Keratinocyte (primary cell): ENCODE results near the gene SCN4A. TPM values are rescaled to one million over a fixed set of nuclear protein-coding genes. Genes with fewer than 3 reads are reported as not detected.

Source experiments
- DNase-seq: peaks from one replicate; pipeline ENCODE4 v3.0.0-alpha.2; 2011; ENCODE audit warnings: low read depth, missing footprints, low spot score
- FAIRE-seq: peaks from 2 replicates; lab custom pipeline; 2011; peaks lifted over from hg19 to GRCh38; lab: Jason Lieb, UNC
- H2AFZ ChIP-seq: 2 replicates; pipeline ENCODE4 v1.6.0; 2012; ENCODE audit warnings: low read length, control low read depth, inconsistent platforms; ENCODE audit not compliant: control insufficient read depth
- H3K27ac ChIP-seq: 2 replicates; pipeline ENCODE4 v1.5.1; 2011; ENCODE audit warnings: low read length; ENCODE audit not compliant: control insufficient read depth, insufficient read depth
- H3K27me3 ChIP-seq: 3 replicates; pipeline ENCODE4 v1.6.0; 2011; ENCODE audit warnings: low read length; ENCODE audit not compliant: control insufficient read depth, insufficient read depth; ENCODE audit errors: extremely low read depth
- H3K36me3 ChIP-seq, 2 experiments: 2 replicates in 1 of 2; 3 replicates in 1 of 2; pipeline ENCODE4 v1.5.1; 2011; ENCODE audit warnings: low read length in 2 of 2, mild to moderate bottlenecking in 1 of 2; ENCODE audit not compliant: control insufficient read depth in 2 of 2, insufficient read depth in 2 of 2; ENCODE audit errors: extremely low read depth in 1 of 2
- H3K4me1 ChIP-seq: 3 replicates; pipeline ENCODE4 v1.5.1; 2011; ENCODE audit warnings: low read length; ENCODE audit not compliant: control insufficient read depth, insufficient read depth; ENCODE audit errors: extremely low read depth
- H3K4me2 ChIP-seq: 3 replicates; pipeline ENCODE4 v1.6.0; 2011; ENCODE audit warnings: low read depth, low read length; ENCODE audit not compliant: control insufficient read depth, insufficient read depth; ENCODE audit errors: extremely low read depth
- H3K4me3 ChIP-seq, 3 experiments: fragments of 200-600 bp in 1 of 3; sonication (generic) in 1 of 3; 2 replicates in 2 of 3; 3 replicates in 1 of 3; pipeline ENCODE4 v1.5.1; 2011 to 2016; ENCODE audit warnings: low read length in 3 of 3, mild to moderate bottlenecking in 3 of 3, control low read depth in 2 of 3, inconsistent platforms in 1 of 3, low read depth in 1 of 3, mixed read lengths in 1 of 3, mixed run types in 1 of 3, moderate library complexity in 1 of 3; ENCODE audit not compliant: control insufficient read depth in 2 of 3, insufficient read depth in 2 of 3; ENCODE audit errors: extremely low read depth in 1 of 3
- H3K79me2 ChIP-seq: 2 replicates; pipeline ENCODE4 v1.6.0; 2012; ENCODE audit warnings: low read length; ENCODE audit not compliant: control insufficient read depth, insufficient read depth
- H3K9ac ChIP-seq: 3 replicates; pipeline ENCODE4 v1.6.0; 2011; ENCODE audit warnings: low read length; ENCODE audit not compliant: control insufficient read depth, insufficient read depth; ENCODE audit errors: extremely low read depth
- H3K9me1 ChIP-seq: 3 replicates; pipeline ENCODE4 v1.6.0; 2011; ENCODE audit warnings: low read length; ENCODE audit not compliant: control insufficient read depth, insufficient read depth; ENCODE audit errors: extremely low read depth
- H3K9me3 ChIP-seq: 2 replicates; pipeline ENCODE4 v1.5.1; 2012; ENCODE audit warnings: low read depth, low read length; ENCODE audit not compliant: control insufficient read depth
- H4K20me1 ChIP-seq: 3 replicates; pipeline ENCODE4 v1.6.0; 2011; ENCODE audit warnings: low read length; ENCODE audit not compliant: control insufficient read depth, insufficient read depth; ENCODE audit errors: extremely low read depth
- CTCF ChIP-seq, 3 experiments: IDR thresholded peaks in 1 of 3; conservative IDR thresholded peaks in 1 of 3; optimal IDR thresholded peaks in 1 of 3; 2 replicates in 2 of 3; 3 replicates in 1 of 3; pipeline versions ENCODE3 to v1.5.1; 2011; ENCODE audit warnings: low read length in 3 of 3, mild to moderate bottlenecking in 3 of 3, moderate library complexity in 2 of 3, control low read depth in 1 of 3, inconsistent platforms in 1 of 3; ENCODE audit not compliant: insufficient read depth in 2 of 3; ENCODE audit errors: extremely low read depth in 1 of 3
- EZH2 ChIP-seq: IDR thresholded peaks from one replicate; pipeline ENCODE4 v1.6.1; 2012; ENCODE audit warnings: inconsistent platforms, mild to moderate bottlenecking, low read length, moderate library complexity
- dilution Hi-C: fragments of 300-500 bp; cut with MboI; formaldehyde crosslinking; loops from one replicate; pipeline ENCODE4 v1.7.0; 2020; ENCODE audit warnings: low sequenced_read_pairs; ENCODE audit not compliant: extremely low pct_ligation_motif_present
- polyA plus RNA-seq, 5 experiments: library from polyadenylated mRNA; depleted of rRNA in 3 of 5; stranded (reverse) in 3 of 5; stranded (forward) in 1 of 5; unstranded in 1 of 5; fragments of >200 nt; gene quantifications; 1 replicate in 1 of 5; 2 replicates in 3 of 5; 3 replicates in 1 of 5; pipeline versions ENCODE4 v1.2.1 to v1.2.3, GENCODE V29; 2011 to 2012; ENCODE audit warnings: missing spikeins in 2 of 5, low read depth in 1 of 5, low replicate concordance in 1 of 5

Gene SCN4A
- polyA plus RNA-seq, 1 donor (not counting 4 experiments of a cell fraction or from before 2014, with no cell fraction given) = not detected

- Histone ChIP-seq H3K9ac (no peak overlapping the region), H3K79me2 (no peaks in the 10 kb centered on the region), H3K36me3 (no peaks in the 10 kb centered on the region), H2AFZ (no peak overlapping the region), H3K9me1 (no peaks in the 10 kb centered on the region), H3K27me3 (peaks cover 49% of the 10 kb centered on the region), H3K4me1 (peaks cover 4% of the 10 kb centered on the region), H3K4me3 (no peak overlapping the region), H3K9me3 (no peaks in the 10 kb centered on the region), H4K20me1 (no peaks in the 10 kb centered on the region), H3K27ac (no peak overlapping the region), H3K4me2 (no peak overlapping the region)
- DNase-seq (no peak), FAIRE-seq (no peak)
- dilution Hi-C loops = no loop called here
- no peak for TF ChIP-seq EZH2
- no peak for TF ChIP-seq CTCF (optimal IDR thresholded peaks at IDR 0.05 in 1 of 3, IDR thresholded peaks at IDR 0.05 in 1 of 3, conservative IDR thresholded peaks at IDR 0.05 in 1 of 3; ENCODE audit: extremely low read depth in 1 of 3, insufficient read depth in 2 of 3, low read length in 3 of 3)
These were observed 20.8 kb upstream of the SCN4A start for GRCh38 chr17:63993368-63993985.

GRCh38 chr17:63991611-63992010, 18.9 kb upstream of the SCN4A start:
- H3K9ac ChIP-seq = no peak overlapping the region
- H3K9me1 ChIP-seq = no peaks in the 10 kb centered on the region
- no peak overlapping the region for H3K27ac ChIP-seq
- no peaks in the 10 kb centered on the region for H3K4me1 ChIP-seq
- DNase-seq = no peak
- no peaks in the 10 kb centered on the region for H3K79me2 ChIP-seq
- dilution Hi-C loops = no loop called here
- TF ChIP-seq EZH2 (no peak), CTCF (optimal IDR thresholded peaks at IDR 0.05 in 1 of 3, IDR thresholded peaks at IDR 0.05 in 1 of 3, conservative IDR thresholded peaks at IDR 0.05 in 1 of 3; ENCODE audit: extremely low read depth in 1 of 3, insufficient read depth in 2 of 3, low read length in 3 of 3) (no peak)
- H3K27me3 ChIP-seq = peaks cover 30% of the 10 kb centered on the region
- H3K36me3 ChIP-seq = no peaks in the 10 kb centered on the region
- H4K20me1 ChIP-seq = no peaks in the 10 kb centered on the region
- H3K4me3 ChIP-seq = no peak overlapping the region
- no peak overlapping the region for H2AFZ ChIP-seq
- no peaks in the 10 kb centered on the region for H3K9me3 ChIP-seq
- H3K4me2 ChIP-seq = no peak overlapping the region
- FAIRE-seq = no peak
